ENCODE data around the gene C19orf67.

Gene C19orf67

GRCh38 chr19:14080887-14081796, 4.4 kb downstream of the C19orf67 start (continued):
- TF ChIP-seq, protein P1, sequence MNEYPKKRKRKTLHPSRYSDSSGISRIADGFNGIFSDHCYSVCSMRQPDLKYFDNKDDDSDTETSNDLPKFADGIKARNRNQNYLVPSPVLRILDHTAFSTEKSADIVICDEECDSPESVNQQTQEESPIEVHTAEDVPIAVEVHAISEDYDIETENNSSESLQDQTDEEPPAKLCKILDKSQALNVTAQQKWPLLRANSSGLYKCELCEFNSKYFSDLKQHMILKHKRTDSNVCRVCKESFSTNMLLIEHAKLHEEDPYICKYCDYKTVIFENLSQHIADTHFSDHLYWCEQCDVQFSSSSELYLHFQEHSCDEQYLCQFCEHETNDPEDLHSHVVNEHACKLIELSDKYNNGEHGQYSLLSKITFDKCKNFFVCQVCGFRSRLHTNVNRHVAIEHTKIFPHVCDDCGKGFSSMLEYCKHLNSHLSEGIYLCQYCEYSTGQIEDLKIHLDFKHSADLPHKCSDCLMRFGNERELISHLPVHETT (tag by site-specific recombination; IDR thresholded peaks at IDR 0.05), result 0 out of 2 replicates have a peak, but pooled peaks have one; percentile 26
- no peak for TF ChIP-seq ZFP41 (tag by site-specific recombination; IDR thresholded peaks at IDR 0.05; ENCODE audit: borderline replicate concordance)
- TF ChIP-seq ZNF501 (tag by site-specific recombination; IDR thresholded peaks at IDR 0.05), result 0 out of 2 replicates have a peak, but pooled peaks have one; percentile 20
- TF ChIP-seq, protein P2, sequence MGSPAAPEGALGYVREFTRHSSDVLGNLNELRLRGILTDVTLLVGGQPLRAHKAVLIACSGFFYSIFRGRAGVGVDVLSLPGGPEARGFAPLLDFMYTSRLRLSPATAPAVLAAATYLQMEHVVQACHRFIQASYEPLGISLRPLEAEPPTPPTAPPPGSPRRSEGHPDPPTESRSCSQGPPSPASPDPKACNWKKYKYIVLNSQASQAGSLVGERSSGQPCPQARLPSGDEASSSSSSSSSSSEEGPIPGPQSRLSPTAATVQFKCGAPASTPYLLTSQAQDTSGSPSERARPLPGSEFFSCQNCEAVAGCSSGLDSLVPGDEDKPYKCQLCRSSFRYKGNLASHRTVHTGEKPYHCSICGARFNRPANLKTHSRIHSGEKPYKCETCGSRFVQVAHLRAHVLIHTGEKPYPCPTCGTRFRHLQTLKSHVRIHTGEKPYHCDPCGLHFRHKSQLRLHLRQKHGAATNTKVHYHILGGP (tag by site-specific recombination; IDR thresholded peaks at IDR 0.05), result no peak
- no peak for TF ChIP-seq ZNF423 (tag by site-specific recombination; IDR thresholded peaks at IDR 0.05)
- TF ChIP-seq TCF7L2 (IDR thresholded peaks at IDR 0.05; ENCODE audit: borderline replicate concordance, low read depth, low read length), result no peak
- TF ChIP-seq IKZF3 (tag by site-specific recombination; IDR thresholded peaks at IDR 0.05), result no peak
- peak; percentile 74 for TF ChIP-seq ZNF335 (tag by site-specific recombination; conservative IDR thresholded peaks at IDR 0.05)
- no peak for TF ChIP-seq ZNF747 (tag by site-specific recombination; IDR thresholded peaks at IDR 0.05)
- peak; percentile 98 for TF ChIP-seq KLF9 (tag by site-specific recombination; IDR thresholded peaks at IDR 0.05; ENCODE audit: low read depth)
- TF ChIP-seq WT1 (tag by site-specific recombination; IDR thresholded peaks at IDR 0.05), result no peak
- TF ChIP-seq, protein P3, sequence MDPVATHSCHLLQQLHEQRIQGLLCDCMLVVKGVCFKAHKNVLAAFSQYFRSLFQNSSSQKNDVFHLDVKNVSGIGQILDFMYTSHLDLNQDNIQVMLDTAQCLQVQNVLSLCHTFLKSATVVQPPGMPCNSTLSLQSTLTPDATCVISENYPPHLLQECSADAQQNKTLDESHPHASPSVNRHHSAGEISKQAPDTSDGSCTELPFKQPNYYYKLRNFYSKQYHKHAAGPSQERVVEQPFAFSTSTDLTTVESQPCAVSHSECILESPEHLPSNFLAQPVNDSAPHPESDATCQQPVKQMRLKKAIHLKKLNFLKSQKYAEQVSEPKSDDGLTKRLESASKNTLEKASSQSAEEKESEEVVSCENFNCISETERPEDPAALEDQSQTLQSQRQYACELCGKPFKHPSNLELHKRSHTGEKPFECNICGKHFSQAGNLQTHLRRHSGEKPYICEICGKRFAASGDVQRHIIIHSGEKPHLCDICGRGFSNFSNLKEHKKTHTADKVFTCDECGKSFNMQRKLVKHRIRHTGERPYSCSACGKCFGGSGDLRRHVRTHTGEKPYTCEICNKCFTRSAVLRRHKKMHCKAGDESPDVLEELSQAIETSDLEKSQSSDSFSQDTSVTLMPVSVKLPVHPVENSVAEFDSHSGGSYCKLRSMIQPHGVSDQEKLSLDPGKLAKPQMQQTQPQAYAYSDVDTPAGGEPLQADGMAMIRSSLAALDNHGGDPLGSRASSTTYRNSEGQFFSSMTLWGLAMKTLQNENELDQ (tag by site-specific recombination; IDR thresholded peaks at IDR 0.05; ENCODE audit: low read depth), result no peak
- TF ChIP-seq ZNF777 (tag by site-specific recombination; IDR thresholded peaks at IDR 0.05; ENCODE audit: borderline replicate concordance), result no peak
- TF ChIP-seq, protein P4, sequence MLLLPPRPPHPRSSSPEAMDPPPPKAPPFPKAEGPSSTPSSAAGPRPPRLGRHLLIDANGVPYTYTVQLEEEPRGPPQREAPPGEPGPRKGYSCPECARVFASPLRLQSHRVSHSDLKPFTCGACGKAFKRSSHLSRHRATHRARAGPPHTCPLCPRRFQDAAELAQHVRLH (tag by site-specific recombination; IDR thresholded peaks at IDR 0.05), result peak; percentile 80
- no peak for TF ChIP-seq OSR2 (tag by site-specific recombination; IDR thresholded peaks at IDR 0.05)
- TF ChIP-seq HIC1 (tag by site-specific recombination; IDR thresholded peaks at IDR 0.05), result no peak
- TF ChIP-seq SCRT1 (tag by site-specific recombination; IDR thresholded peaks at IDR 0.05; ENCODE audit: borderline replicate concordance), result no peak
- TF ChIP-seq ZNF837 (tag by site-specific recombination; IDR thresholded peaks at IDR 0.05), result no peak
- peak; percentile 77 for TF ChIP-seq ZXDB (tag by site-specific recombination; IDR thresholded peaks at IDR 0.05)
- TF ChIP-seq ZNF37A (tag by site-specific recombination; IDR thresholded peaks at IDR 0.05), result no peak
- no peak for TF ChIP-seq ZNF555 (tag by site-specific recombination; conservative IDR thresholded peaks at IDR 0.05)
- no peak for TF ChIP-seq ZNF341 (tag by site-specific recombination; IDR thresholded peaks at IDR 0.05; ENCODE audit: low read depth)
- no peak for TF ChIP-seq GLI4 (tag by site-specific recombination; IDR thresholded peaks at IDR 0.05)
- TF ChIP-seq ZNF391 (tag by site-specific recombination; IDR thresholded peaks at IDR 0.05; ENCODE audit: borderline replicate concordance, low read depth), result no peak
- no peak for TF ChIP-seq ZNF544 (tag by site-specific recombination; IDR thresholded peaks at IDR 0.05)
- no peak for TF ChIP-seq ZNF302 (tag by site-specific recombination; IDR thresholded peaks at IDR 0.05; ENCODE audit: low read depth)
- no peak for TF ChIP-seq SETDB1 (IDR thresholded peaks at IDR 0.05; ENCODE audit: insufficient read length, low read length)
- TF ChIP-seq ZNF248 (tag by site-specific recombination; IDR thresholded peaks at IDR 0.05), result no peak
- TF ChIP-seq, protein P5, sequence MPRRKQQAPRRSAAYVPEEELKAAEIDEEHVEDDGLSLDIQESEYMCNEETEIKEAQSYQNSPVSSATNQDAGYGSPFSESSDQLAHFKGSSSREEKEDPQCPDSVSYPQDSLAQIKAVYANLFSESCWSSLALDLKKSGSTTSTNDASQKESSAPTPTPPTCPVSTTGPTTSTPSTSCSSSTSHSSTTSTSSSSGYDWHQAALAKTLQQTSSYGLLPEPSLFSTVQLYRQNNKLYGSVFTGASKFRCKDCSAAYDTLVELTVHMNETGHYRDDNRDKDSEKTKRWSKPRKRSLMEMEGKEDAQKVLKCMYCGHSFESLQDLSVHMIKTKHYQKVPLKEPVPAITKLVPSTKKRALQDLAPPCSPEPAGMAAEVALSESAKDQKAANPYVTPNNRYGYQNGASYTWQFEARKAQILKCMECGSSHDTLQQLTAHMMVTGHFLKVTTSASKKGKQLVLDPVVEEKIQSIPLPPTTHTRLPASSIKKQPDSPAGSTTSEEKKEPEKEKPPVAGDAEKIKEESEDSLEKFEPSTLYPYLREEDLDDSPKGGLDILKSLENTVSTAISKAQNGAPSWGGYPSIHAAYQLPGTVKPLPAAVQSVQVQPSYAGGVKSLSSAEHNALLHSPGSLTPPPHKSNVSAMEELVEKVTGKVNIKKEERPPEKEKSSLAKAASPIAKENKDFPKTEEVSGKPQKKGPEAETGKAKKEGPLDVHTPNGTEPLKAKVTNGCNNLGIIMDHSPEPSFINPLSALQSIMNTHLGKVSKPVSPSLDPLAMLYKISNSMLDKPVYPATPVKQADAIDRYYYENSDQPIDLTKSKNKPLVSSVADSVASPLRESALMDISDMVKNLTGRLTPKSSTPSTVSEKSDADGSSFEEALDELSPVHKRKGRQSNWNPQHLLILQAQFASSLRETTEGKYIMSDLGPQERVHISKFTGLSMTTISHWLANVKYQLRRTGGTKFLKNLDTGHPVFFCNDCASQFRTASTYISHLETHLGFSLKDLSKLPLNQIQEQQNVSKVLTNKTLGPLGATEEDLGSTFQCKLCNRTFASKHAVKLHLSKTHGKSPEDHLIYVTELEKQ (tag by site-specific recombination; IDR thresholded peaks at IDR 0.05; ENCODE audit: borderline replicate concordance), result 0 out of 2 replicates have a peak, but pooled peaks have one; percentile 28
